Omental fat pad (tissue), 4 donors: Measurements from ENCODE around the gene CLCN5. TPM values are rescaled to one million over a fixed set of nuclear protein-coding genes. Genes with fewer than 3 reads are reported as not detected.
A peak's percentile ranks its signal among the peaks of the same experiment; 100 is the strongest.

Experiments
- ATAC-seq: fragments of 150-250 bp; one replicate; pipeline ENCODE4 v1.9.1; 2016; ENCODE audit warnings: mild to moderate bottlenecking, moderate library complexity; ENCODE audit not compliant: low FRiP score
- DNase-seq: peaks from one replicate; pipeline ENCODE4 v3.0.0-alpha.2; 2019; ENCODE audit warnings: low spot score
- total RNA-seq, 4 donors: library from RNA; depleted of rRNA; stranded (reverse); fragments of >200 nt; gene quantifications; one replicate each; pipeline ENCODE4 v1.1.0, GENCODE V29; 2016
- TF ChIP-seq, protein P1 (sequence below), 3 donors: fragments of 450-650 bp; IDR thresholded peaks; one replicate each; pipeline ENCODE4 v1.5.1; 2016 to 2017; ENCODE audit warnings: antibody characterized with exemption in 3 of 3, mild to moderate bottlenecking in 3 of 3, moderate library complexity in 2 of 3

Gene CLCN5
- total RNA-seq, 4 donors from 2014 or later, result 6.6 to 15.0 (median 8.0) TPM

DNA sequence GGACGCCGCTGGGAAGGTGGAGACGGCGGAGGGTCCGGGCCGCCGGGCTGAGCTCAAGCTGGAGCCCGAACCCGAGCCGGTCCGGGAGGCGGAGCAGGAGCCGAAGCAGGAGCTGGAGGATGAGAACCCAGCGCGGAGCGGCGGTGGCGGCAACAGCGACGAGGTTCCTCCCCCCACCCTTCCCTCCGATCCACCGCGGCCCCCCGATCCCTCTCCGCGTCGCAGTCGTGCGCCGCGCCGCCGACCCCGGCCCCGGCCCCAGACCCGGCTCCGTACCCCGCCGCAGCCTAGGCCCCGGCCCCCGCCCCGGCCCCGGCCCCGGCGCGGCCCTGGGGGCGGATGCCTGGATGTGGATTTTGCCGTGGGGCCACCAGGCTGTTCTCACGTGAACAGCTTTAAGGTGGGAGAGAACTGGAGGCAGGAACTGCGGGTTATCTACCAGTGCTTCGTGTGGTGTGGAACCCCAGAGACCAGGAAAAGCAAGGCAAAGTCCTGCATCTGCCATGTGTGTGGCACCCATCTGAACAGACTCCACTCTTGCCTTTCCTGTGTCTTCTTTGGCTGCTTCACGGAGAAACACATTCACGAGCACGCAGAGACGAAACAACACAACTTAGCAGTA, 42.6 kb upstream of the CLCN5 start:
- TF ChIP-seq, protein P1, sequence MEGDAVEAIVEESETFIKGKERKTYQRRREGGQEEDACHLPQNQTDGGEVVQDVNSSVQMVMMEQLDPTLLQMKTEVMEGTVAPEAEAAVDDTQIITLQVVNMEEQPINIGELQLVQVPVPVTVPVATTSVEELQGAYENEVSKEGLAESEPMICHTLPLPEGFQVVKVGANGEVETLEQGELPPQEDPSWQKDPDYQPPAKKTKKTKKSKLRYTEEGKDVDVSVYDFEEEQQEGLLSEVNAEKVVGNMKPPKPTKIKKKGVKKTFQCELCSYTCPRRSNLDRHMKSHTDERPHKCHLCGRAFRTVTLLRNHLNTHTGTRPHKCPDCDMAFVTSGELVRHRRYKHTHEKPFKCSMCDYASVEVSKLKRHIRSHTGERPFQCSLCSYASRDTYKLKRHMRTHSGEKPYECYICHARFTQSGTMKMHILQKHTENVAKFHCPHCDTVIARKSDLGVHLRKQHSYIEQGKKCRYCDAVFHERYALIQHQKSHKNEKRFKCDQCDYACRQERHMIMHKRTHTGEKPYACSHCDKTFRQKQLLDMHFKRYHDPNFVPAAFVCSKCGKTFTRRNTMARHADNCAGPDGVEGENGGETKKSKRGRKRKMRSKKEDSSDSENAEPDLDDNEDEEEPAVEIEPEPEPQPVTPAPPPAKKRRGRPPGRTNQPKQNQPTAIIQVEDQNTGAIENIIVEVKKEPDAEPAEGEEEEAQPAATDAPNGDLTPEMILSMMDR (IDR thresholded peaks at IDR 0.05), result no peak
- peak; percentile 6 for ATAC-seq
- DNase-seq, result no peak

DNA sequence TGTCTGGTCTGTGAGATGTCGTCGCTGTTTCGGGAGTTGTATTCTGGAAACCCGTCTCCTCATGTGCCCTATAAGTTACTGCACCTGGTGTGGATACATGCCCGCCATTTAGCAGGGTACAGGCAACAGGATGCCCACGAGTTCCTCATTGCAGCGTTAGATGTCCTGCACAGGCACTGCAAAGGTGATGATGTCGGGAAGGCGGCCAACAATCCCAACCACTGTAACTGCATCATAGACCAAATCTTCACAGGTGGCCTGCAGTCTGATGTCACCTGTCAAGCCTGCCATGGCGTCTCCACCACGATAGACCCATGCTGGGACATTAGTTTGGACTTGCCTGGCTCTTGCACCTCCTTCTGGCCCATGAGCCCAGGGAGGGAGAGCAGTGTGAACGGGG, 41.7 kb upstream of the CLCN5 start:
- ATAC-seq (no peak), DNase-seq (no peak)
- TF ChIP-seq, protein P1 (IDR thresholded peaks at IDR 0.05), result no peak

DNA sequence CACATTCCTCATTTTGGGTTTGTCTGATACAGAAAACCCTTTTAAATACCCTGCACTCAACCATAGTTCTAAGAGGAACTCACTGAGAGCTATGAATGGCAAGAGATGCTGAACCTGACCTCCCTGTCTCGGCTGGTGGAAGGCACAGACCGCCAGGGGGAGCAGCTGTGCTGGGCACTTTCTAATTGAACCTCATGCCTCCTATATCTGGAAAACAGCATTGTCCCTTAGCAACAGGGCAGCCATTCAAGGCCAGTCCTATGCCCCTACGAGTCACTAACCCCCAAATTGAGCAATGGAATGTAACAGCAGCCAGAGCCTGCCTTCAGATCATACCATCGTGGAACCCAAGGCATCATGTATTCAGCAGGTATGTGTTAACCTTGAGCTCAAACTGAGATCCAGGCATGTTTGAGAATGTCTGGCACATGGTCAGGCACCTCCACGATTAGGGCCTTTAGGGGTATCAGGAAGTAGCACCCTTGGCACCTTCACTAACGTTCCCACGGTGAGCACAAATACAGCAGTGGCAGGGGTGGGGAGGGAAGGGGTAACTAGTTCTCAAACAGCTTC, 38.0 kb upstream of the CLCN5 start:
- DNase-seq (no peak), ATAC-seq (no peak)
- TF ChIP-seq, protein P1 (IDR thresholded peaks at IDR 0.05), result no peak

DNA sequence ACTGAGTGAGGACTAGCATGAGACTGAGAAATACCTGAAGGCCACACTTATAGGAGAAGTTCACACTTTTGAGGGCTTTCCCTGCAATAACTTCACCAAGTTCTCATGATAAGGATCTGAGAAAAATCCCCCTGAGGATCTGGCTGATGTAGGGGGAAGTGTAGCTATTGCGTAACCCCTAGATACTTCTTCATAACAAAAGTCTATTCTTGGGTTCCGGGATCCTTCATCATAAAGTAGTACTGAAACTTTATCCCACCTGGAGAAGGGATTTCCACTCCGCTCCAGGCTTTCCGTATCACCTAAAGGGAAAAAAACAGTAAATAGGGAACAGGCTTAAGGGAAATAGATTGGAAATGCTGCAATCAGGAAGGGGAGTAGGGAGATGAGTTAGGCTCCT, 29.9 kb upstream of the CLCN5 start:
- ATAC-seq, result no peak
- TF ChIP-seq, protein P1 (IDR thresholded peaks at IDR 0.05), result no peak
- DNase-seq, result no peak

DNA sequence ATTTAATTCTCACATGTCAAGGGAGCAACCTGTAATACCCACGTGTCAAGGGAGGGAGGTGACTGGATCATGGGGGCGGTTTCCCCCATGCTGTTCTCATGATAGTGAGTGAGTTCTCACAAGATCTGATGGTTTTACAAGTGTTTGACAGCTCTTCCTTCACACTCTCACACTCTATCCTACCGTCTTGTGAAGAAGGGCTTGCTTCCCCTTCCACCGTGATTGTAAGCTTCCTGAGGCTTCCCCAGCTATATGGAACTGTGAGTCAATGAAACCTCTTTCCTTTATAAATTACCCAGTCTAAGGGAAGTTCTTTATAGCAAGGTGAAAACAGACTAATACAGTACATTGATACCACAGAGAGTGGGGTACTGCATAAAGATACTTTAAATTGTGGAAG, 25.4 kb upstream of the CLCN5 start:
- DNase-seq (no peak), ATAC-seq (no peak)
- TF ChIP-seq, protein P1 (IDR thresholded peaks at IDR 0.05), result no peak

DNA sequence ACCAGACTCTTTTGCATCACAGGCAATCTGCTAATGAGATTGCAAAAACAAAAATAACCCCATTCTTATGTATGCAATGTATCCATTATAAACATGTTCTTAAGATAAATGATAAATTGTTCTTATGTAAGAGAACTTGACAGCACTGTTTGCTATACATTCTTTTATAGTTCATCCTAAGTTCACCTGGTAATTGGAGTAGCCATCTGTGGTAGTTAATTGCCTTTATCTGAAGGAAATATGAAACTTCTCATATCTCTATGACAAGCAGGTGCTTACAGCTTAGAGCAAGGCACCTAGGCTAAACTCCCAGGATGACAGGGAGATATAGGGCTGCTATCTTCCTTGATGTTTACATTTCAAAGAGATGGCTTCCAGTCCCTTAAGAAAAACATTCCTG, 21.3 kb upstream of the CLCN5 start:
- ATAC-seq (no peak), DNase-seq (no peak)
- TF ChIP-seq, protein P1 (IDR thresholded peaks at IDR 0.05), result no peak

DNA sequence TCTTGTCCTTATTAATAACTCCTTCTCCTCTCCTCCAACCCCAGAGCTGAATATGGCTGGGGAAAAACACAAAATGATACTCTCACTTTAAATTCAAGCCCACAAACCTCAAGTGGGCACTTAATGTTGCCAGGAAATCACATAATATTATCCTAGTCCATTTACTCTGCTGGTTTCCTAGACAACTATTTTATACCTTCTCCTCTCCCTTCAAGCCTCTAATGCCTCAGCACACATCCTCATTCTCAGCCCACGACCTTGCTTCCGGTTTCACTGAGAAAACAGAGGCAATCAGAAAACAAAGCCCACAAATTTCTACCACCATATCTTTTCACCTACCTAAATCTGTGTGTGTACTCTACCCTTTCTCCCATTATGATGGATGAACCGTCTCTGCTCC, 12.1 kb upstream of the CLCN5 start:
- ATAC-seq, result no peak
- TF ChIP-seq, protein P1 (IDR thresholded peaks at IDR 0.05), result no peak
- DNase-seq, result no peak
